Embryonic facial prominence (tissue), 1 donor: ENCODE results near the gene ALDH1L1.
"Not testable (repeated sequence)": the region's sequence is repeated elsewhere in the genome, so short reads cannot be mapped to it uniquely, and the experiment has no call there.

Experiments used
- DNase-seq: peaks from one replicate; pipeline ENCODE4 v3.0.0-alpha.2; 2016; ENCODE audit errors: extremely low spot score

ALDH1L1 gene

DNA sequence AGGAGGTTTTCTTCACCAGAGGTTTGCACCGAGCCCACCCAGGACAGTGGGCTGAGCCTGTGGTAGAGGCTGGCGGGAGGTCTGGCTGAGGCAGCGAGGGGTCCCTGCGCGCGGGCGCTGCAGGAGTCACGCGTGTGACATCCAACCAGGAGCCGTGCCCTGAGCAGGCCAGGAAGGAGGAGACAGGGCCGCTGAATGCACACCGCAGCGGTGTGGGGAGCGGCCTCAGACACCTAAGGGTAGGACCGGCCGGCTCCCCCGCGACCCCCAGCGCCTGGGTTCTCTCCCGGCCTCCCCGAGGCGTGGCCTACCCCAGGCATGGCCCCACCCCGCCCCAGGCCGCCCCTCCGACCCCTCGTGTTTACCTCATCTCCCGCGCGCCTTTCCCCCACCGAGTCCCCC, 96.9 kb downstream of the ALDH1L1 start:
- DNase-seq = no peak

DNA sequence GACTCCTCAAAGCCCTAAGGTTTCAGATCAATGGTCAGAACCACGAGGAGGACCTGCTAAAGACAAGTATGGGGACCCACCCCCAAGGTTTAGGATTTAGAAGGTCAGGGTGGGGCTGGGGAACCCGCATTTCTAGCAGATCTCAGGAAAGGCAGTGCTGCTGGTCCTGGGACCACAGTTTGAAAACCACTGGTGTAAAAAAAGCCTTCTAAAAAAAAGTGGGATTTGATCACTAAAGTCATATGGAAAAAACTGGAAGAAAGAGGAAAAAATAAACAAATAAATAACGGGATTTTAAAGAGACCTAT, 97.3 kb downstream of the ALDH1L1 start:
- DNase-seq = no peak

DNA sequence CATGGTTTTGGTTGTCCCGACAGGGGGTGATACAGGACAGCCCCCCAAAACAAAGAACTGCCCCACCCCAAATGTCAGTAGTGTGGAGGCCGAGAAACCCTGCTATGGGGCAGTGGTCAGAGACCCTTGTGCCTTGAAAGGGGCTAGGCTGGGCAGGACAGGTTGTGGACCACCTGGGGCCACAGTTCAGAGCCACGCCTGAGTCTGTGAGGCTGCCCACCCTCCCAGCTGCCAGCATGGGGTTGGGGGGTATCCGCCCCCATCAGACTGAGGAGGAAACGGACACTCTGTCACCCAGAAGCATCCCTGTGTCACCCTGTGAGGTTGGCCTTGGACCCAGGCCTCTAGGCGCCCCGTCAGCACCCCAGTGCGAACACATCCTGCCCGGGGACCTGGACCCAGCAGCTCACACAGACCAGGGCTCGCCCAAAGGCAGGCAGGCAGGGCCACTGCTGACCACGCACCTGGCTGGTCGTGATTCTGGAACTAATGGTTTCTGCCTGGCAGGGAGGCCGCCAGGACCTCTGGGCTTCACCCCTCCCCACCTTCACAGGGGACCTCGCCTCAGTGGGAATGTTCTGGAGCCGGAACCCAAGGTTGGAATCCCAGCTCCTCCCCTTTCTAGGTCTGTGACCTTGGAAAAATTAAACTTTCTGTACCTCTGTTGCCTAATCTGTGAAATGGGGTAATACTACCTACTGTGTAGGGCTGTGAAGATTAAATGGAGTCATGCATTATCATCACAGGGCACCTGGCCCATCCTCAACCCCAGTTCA, 97.8 kb downstream of the ALDH1L1 start:
- no peak for DNase-seq

DNA sequence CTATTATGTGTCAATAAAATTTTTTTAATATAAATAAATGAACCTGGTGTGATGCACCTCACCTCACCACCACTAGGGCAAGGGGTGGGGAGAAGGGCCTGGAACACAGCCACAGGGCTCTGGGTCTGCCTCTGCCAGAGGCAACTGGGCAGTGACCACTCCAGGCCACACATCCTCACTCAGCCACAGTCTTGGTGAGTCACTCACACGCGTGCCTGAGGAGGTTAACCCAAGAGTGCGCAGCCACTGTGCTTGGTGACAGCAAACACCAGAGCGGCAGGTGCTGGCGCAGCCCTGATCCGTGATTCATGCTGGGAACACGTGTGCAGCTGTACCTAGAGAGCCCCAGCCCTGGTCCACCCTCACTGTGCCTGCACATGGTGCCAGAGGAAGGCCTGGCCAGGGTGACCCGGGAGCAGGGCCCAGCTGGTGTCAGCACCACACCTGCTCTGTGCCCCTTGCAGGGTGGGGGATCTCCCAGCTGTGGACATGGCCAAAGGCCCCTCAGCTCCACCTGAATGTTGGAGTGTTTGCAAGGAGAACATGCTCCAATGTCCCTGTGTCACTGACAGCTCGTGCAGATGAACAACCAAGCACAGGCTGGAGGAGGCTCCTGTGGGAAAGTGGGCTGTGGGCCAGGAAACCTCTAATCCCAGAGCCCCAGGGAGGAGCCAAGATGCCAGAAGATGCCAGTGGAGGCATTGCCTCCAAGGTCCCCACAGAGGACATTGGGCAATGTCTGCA, 98.6 kb downstream of the ALDH1L1 start:
- DNase-seq = no peak

DNA sequence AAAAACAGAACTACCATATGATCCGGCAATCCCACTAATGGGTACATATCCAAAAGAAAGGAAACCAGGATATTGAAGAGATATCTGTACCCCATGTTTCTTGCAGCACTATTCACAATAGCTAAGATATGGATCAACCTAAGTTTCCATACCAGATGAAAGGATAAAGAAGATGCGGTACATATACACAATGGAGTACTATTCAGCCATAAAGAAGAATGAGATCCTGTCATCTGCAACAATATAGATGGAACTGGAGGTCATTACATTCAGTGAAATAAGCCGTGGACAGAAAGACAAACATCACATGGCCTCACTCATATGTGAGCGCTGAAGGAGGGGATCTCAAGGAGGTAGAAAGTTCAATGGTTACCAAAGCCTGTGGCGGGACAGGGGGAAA, 99.4 kb downstream of the ALDH1L1 start:
- DNase-seq = no peak

DNA sequence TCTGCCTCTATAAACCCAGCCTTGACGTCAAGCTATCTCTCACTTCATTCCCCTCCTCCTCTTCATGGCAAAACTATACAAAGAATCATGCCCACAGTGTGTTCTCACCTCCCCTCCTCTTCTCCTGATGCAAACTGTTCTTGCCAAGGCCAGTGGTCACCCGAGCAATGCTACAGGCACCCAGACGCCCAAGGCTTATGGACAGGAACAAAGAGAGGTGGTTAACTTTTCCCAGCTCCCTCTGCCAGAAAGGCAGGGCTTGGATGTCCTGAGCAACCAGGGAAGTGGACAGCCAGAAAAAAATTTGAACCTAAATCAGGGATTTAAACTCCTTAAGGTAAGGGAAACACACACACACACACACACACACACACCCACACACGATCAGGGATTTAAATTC, 101.5 kb downstream of the ALDH1L1 start:
- no peak for DNase-seq

DNA sequence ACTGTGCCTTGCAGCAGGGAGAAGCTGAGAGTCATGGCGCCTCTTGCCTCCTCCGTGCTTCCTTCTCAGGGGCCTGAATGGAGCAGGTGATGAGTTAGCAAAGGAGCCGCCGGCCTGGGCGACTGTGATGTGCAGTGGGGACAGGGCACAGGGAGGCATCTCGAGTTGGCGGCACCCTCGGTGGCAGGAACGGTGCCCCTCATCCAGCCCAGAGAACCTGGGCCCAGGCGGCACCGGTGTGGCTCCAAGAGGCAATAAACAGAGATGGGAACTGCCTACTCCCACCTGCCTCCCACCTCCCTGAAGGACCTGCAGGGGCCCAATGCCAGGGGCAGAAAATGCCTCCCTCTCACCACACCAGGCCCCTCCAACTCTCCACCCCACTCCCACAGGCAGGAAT, 102.6 kb downstream of the ALDH1L1 start:
- no peak for DNase-seq

DNA sequence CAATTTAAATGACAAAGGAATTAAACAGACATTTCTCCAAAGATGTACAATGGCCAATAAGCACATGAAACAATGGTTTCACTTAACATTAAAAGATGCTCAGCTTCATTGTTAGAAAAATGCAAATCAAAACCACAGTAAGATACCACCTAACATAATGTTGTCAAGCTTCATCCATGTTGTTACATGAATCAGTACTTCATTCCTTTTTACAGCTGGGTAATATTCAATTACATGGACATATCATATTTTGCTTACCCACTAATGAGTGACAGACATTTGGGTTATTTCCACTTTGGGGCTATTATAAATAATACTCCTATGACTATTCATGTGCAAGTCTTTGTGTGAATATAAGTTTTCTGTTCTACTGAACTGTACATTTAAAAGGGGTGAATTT, 104.2 kb downstream of the ALDH1L1 start:
- no peak for DNase-seq

DNA sequence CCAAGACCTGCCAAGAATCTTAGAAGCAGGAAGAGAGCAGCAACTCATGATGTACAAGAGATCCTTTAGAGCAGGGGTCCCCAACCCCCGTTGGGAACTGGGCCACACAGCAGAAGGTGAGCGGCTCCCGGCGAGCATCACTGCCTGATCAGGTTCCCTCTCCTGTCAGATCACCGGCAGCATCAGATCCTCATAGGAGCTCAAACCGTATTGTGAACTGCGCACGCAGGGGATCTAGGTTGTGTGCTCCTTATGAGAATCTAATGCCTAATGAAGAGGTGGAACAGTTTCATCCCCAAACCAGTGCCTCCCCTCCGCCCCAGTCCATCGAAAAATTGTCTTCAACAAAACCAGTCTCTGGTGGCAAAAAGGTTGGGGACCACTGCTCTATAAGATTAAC, 110.2 kb downstream of the ALDH1L1 start:
- no peak for DNase-seq

DNA sequence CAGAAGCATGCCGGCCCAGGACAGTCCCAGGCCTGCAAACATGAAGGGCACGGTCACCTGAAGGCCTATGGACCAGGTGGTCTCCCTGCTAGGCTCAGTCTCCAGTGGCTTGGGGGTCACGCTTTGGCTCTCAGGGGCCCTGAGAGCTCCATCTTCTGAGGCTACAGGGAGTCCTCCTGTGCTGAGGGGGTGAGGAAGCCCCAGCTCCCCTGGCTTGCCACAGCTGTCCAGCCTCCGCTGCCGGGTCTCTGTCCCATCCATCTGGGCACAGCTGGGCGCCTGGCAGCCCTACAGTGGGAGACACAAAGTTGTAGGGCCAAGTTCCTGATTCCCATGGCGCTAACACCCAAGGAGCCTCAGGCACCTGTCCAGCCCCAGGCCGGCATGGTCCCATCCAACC, 112.4 kb downstream of the ALDH1L1 start:
- no peak for DNase-seq

DNA sequence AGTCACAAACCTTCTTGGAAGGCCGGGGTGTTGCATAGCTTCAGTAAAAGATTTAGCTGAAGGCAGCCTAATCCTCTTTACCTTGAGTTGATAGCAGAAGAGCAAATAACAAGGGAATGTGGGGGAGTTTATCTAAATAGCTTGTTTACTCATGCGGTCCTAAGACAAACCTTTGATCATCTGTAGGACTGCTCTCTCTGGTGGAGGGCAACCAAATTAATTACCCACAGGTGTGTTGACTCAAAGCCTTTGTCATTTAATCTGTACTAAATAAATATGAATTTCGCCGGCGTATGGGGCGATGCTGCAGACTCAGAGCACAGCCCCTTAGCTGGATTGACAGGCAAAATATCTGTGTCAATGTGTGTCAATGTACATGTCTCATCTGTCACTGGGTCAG, 113.7 kb downstream of the ALDH1L1 start:
- not testable (repeated sequence) for DNase-seq

DNA sequence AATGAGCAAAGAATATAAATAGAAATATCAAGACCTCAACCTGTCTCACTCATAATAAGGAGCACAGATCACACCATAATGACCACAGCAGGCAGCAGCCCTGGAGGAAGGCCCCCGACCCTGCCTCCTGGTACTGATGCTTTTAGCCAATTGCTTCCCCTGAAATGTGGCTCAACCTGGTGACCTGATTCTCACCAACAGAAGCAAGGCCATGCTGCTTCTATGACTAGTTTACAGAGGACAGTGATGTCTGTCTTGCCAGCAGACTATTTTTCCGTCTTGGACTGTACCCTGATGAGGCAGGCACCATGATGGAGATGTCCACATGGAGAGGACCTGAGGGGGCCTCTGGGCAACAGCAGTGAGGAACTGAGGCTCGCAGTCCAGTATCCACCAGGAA, 114.5 kb downstream of the ALDH1L1 start:
- DNase-seq = no peak

DNA sequence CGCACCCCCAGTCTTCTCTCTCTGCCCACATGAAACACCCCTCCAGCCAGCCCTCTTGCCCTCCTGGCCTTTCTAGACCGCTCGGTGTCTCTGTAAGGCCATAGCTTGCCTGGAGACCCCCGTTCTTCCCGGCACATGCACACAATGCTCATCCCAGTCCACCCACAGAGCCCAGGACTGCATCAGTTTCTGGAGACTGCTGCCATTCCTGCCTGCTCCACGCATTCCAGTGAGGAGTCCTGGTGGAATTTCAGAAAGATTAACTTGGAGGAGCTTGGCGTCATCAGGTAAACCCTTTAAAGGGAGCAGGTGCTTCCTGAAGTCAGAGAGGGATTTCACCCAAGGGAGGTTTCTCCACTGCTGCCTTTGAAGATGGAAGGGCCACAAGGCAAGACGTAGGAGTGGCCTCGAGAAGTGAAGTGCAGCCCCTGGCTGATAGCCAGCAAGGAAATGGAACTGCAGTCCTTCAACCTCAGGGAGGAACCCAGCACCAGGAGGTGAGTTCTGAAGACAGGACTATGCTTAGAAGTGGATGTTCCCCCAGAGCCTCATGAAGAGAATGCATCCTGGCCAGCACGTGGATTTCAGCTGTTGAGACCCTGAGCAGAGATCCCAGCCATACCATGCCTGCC, 115.6 kb downstream of the ALDH1L1 start:
- DNase-seq = no peak

DNA sequence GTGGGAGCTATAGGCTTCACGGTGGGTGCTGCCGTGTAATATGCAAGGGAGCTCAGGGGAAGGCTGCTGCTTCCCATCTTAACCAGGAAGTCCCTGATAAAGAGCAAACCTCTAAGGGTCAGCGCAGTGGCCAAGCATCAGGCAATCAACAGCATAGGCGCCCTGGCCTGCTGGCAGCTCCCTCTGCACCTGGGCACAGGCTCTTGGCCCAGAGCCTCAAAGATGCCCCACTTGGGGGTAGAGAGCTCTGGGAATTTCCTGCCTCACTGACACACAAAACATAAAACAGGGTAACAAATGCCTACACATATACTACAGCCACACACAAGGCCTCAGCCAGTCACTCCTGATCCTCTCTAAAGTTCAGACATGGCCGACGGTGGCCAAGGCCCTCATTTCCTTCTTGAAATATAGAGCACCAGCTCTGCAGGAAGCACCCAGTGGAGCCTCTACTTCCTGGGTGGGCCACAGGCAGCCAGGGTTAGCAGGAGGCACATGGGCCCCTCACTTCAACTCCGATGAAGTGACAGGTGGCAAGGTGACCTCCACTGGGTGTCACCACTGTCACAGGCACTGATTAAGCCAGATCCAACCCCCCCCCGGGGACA, 116.9 kb downstream of the ALDH1L1 start:
- no peak for DNase-seq

DNA sequence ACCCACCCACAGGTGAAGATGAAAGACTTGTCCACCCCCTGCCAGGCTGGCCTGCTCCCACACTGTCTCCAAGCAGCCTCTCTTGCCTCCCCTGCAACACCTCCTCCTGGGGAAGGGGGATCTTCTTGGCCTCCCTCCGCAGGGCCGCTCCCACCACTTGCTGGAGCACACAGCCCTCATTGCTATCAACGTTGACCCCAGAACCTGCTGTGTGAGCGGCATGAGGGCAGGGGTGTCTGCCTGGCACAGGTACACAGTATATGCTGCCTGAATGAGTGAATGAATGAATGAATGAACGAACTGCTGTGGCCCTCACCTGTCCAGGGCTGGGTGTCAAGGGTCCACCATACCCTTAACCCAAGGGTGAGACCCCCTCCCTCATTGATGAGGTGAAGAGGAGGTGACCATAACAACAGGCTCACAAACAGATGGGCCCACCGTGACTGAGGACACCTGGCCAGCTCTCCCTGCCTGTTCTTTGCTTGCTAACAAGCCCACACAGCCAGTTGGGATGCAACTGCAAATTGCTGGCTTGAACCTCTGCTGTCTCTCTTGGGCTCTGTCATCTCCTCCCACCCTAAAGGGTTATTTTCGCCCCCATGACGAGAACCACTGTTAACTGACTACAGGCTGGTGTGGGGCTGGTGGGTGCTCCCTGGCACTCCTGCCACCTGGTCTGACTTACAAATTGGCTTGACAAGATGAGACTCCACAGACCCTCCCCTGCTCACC, 118.9 kb downstream of the ALDH1L1 start:
- no peak for DNase-seq

DNA sequence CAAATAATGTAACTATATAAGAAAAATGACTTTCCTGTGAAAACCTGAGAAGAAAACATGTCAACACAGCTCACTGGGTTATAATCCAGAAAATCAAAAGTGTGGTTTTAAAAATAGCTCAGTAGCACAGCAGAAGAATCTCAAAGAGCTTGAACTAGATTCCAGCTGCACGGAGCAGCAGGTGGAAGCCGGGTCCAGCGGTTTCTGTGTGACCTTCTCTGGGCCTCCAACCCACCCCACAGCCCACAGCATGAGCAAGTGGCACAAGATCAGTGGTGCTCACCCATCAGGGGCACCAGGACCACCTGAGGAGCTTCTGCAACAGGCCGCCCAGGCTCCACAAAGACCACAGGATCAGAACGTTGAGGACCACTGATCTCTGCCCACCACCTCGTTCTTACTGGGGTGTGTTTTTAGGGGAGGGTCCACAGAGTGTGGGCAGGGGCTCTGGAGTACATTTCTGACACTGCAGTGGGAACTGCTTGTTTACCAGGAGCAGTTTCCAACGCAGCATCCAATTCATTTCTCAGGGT, 119.7 kb downstream of the ALDH1L1 start:
- DNase-seq = no peak

DNA sequence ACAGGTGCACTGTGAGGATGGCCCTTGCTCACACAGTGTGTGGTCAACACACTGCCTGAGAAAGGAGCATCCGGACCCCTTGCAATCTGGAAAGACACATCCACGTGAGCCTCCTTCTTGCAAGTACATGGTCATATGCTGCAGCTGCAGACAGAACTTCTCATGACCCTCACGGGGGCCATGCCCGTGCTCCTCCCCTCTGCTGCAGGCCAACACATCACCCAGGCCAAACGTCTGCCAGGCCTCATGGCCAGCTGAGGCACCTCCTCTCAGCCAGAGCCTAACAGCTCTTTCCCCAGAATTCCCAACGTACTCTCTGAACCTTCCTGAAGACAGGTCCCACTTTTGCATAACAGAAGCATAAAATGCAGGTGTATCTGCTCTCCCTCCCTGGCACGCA, 121.7 kb downstream of the ALDH1L1 start:
- DNase-seq = no peak

DNA sequence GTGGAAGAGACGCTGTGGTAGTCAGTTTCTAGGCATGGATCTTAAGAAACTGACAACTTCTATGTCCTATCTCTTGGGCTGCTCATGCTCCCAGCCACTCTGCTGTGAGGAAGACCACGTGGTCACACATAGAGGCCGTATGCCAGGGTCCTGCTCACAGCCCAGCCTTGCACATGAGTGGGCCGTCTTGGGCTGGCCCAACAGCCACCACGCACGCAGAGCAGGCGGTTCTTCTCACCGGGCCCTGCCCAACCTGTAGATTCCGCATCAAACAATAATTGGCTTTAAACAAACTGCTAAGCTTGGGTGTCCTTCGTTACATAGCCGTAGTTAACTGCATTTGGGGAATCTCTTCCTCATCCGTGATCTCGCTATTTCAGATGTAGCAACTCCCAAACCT, 122.5 kb downstream of the ALDH1L1 start:
- DNase-seq = no peak

DNA sequence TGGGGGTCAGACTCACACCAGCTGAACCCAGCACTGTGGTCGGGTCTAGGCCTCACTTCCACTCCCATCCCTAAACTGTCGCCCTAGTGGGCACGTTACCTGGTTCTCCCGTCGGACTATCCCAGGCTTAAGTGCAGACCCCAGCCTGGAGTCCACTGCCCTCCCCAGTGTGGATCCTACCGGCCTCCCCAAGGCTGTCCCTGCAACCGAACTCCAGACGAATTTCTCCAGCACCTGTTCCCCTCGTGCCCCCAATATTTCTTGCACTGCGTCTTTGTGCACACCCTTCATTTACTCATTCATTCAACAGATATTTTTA, 122.9 kb downstream of the ALDH1L1 start:
- DNase-seq = no peak

DNA sequence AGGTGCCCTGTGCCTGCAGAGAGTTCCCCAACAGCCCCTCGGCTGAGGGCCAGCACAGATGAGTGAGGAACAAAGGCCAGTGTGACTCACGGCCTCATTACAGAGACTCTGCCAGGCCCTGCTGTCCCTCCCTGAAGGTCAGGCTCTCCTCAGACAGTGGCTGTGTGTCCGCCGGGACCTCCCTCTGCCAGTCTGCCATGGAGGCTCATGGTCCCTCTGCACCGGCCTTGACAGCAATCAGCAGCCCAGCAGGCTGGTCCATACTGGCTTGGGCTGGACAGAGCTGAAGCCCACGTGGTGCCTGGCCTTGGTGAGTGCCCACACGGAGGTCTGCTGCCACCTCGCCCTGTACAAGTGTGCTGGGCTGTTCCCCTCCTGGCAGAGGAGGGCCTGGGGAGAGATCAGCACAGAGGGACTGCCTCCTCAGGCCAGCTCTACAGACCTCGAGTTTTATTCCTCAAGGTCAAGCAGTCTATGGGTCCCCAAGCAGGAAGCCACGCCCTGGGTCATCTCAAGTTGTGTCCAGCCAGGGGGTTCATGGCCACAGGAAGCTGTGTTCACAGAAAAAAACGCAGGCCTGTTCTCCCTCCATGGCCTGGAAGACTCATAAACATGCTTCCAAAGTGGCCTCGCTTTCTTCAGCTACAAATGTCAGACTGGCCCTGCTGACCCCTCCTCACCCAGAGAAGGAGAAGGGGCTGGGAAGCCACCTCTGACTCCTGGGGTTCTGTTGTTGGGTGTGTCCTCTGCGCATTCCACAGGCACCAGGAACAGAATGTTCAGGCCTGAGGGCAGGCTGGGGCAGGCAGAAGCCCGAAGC, 123.5 kb downstream of the ALDH1L1 start:
- no peak for DNase-seq

DNA sequence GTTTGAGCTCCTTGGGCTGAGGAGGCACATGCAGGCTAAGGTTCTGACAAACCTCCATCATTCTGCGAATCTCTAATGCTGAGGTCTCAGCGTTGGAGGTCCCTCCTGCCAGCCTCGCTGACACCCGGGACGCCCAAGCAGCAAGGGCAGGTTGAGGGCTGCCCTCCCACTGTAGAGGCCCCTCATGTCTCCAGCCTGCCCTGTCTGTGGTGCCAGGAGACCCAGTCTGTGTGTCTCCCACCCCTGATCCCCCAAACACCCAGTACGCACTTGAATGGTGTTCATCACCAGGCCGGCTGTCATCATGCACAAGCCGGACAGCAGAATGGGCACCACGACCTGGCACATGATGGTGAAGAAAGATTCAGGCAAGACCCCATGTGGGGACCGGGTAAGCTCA, 124.3 kb downstream of the ALDH1L1 start:
- no peak for DNase-seq
